ENCODE measurements around the gene ZNF831.

GRCh38 chr20:59144831-59145196 is 18.8 kb upstream of the ZNF831 start:
- TF ChIP-seq EZH2 (IDR thresholded peaks at IDR 0.05; ENCODE audit: borderline replicate concordance, low read depth, low read length, severe bottlenecking), result no peak
- TF ChIP-seq CTCF (IDR thresholded peaks at IDR 0.05; ENCODE audit: borderline replicate concordance, extremely low read depth, low read length, poor library complexity, severe bottlenecking), result no peak
